ENCODE results near the gene GATA3. TPM values are rescaled to one million over a fixed set of nuclear protein-coding genes. Genes with fewer than 3 reads are reported as not detected.

GATA3 gene
- total RNA-seq, 1 donor from 2014 or later = 2.5 TPM

DNA sequence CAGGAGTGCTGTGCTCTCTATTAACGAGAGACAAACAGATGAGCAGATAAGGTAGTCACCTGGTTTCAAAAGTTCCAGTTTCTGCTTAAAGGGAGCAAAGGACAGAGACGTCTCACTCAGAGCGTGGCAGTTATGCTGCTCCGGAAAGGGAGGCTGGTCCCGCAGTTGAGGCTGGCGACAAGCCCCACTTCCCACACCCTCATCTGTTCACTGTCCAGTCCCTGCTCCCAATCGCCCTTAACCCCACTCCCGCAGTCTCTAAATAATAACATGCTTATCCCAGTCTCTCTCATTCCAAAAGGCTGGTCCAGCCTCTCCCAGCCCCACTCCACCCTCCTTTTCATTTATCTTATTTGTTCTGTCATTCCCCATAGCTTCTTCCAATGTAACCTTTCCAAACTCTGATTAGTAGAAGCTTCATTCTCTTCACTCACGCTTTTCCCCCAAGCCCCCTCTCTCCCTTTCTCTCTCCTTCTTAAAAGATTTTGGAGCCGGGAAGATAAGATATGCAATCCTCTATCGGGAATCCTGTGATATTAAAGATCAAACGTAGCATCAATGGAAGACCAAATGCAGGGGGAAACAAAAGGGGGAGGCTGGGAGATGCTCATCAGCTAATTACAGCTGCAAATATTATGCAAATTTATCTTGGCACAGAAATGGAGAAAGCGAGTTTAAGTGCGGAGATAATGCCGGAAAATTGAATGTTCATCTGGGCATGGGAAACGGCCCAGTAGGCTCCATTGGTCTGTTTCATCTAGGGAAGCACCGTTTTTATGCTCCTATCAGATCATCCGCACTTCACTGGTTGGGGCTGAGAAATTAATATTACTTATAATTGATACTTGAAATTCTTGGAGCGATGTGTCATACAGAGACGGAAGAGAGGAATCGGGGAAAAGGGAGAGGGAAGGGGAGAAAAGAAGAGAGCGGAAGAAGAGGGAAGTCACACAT, 16.3 kb upstream of the GATA3 start:
- no peak for DNase-seq (ENCODE audit: extremely low read depth, low read depth, low spot score)

DNA sequence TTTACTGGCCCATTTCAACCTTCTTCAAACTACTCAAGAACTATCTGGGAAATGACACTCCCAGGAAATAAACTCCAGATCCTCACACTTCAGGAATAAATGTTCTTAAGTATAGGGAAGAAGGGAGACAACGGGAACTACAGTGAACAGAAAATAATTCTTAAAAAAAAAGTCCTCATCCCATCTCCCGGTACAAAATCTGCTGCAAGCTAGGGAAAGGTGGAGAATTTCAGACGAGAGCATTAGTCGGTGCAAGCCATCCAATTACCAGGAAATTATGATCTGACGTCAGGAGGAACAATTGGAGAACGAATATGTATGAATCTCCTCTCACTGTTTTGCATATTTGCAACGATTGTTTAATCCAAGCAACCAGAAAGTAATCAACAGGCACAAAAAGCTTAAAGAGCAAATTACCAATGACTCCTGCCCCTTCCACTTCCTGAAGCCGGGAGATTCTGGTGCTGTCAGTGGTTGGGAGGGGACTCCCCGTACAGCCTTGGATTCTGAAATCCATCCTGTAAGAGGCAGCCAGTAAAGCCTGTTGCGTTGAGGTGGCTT, 15.1 kb upstream of the GATA3 start:
- no peak for DNase-seq (ENCODE audit: extremely low read depth, low read depth, low spot score)

DNA sequence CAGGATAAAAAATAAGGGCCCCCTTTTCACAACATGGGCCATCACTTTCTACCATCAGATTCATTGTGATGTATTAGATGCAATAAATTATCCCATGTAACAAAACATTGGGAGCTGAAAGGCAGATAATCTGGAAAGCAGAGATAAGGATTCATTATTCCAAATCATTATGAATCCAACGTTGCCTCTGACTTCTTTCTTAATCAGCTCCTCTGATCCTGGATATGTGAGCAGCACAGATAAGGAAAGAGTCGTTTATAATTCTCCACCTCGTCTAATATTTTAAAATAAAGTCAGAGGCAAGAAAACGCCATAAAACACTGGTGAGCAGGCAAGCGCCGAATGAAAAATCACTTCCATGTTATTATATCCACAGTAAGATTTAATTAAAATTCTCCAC, 13.8 kb upstream of the GATA3 start:
- DNase-seq (ENCODE audit: extremely low read depth, low read depth, low spot score) = no peak

DNA sequence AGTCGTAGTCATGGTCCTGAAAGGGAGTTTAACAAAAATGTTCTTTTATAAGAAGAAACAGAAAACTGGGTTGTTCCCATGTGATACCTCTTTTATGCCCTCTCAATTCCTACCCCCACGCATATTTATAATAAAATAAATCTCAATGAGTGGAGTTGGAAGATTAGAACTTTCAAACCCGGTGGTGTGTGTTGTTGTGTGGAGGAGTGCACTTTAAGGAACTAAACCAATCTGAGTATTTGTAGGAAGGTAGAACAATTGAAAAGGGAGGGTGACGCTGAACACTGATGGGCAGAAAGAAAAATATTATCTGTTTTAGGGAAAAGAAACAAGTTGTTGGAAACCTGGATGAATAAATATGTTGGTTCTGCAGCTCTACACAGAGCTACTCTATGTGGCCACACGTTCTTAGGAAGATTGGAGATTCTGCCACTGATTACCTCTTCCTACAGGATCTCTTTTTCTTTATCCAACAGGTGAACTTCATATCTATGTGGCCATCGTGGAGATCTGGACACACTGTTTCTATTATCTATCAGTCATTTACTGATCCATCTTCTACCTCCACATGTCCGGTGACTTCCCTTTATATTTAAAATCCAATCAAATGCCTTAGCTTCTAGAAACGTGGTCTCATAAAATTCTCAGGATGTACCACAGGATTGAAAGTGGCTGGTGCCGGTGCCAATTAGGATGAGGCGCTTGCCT, 13.1 kb upstream of the GATA3 start:
- DNase-seq (ENCODE audit: extremely low read depth, low read depth, low spot score) = no peak

DNA sequence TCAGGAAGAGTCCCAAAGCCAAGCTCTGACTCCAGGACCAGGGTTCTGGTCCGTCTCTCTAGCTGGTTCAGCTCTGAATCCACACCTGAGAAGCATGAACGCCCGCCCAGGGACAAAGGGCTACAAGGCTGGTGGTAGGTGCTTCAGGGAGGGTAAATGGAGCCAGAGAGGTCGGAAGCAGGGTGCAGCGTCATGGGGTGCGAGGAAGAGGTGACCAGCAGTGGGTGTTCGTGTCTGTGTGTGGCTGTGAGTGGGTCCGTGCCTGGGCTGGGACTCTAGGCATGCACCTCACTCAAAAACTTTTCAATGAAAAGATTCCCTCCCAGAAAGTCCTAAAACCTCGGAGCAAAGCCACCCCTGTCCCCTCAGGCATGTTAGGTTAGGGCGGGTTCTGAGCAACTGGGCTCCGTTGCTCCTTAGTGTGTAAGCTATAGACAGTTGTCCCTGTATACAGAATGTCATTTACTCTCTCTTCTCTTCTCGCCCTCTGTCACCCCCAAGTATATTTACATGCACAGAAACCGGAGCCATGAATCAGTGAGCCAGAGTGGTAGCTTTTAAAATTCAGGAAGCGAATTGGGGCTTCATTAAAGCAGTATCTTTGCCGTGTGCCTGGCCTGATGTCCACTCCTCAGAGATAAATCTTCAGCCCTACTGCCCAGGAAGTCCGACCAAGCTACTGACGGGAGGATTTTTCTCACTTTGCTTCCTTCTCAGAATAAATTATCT, 12.3 kb upstream of the GATA3 start:
- no peak for DNase-seq (ENCODE audit: extremely low read depth, low read depth, low spot score)

DNA sequence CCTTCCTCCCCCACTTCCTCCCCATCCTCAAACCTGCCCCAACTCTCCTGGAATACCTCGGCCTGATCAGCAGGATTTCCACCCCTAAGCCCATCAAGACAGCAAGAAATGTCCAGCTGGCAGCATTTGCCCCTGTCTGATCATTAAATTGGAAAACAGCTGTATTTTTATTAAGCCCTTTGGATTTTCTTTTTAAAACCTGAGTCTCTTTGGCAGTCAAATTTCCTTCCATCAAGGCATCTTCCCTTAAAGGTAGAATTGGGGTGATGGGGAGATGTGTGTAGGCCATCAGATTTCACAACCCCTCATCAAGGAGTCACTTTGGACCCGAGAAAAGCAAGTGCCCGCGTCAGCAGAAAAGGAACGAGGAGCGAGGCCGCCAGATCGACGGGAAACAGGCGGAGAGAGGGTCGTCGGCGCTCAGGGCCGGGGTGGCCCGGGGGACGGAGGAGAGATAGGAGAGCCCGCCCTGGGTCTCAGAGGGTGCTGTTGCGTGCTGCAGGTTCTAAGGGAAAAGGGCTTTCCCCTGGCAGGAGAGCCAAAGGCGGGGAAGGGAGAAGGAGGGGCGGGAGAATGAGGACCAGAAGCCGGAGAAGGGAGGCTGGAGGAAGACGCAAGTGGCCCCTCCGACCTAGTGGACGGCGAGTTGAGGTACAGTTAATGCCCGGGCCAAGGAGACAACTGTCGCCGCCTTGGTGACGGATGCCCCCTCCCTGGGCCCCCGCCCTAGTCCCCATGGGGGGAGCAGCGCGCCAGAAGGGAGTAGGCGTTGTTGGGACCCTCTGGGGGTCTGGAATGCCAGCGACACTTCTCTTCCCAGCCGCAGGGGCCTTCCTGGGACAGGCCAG, 11.5 kb upstream of the GATA3 start:
- DNase-seq (ENCODE audit: extremely low read depth, low read depth, low spot score) = no peak

DNA sequence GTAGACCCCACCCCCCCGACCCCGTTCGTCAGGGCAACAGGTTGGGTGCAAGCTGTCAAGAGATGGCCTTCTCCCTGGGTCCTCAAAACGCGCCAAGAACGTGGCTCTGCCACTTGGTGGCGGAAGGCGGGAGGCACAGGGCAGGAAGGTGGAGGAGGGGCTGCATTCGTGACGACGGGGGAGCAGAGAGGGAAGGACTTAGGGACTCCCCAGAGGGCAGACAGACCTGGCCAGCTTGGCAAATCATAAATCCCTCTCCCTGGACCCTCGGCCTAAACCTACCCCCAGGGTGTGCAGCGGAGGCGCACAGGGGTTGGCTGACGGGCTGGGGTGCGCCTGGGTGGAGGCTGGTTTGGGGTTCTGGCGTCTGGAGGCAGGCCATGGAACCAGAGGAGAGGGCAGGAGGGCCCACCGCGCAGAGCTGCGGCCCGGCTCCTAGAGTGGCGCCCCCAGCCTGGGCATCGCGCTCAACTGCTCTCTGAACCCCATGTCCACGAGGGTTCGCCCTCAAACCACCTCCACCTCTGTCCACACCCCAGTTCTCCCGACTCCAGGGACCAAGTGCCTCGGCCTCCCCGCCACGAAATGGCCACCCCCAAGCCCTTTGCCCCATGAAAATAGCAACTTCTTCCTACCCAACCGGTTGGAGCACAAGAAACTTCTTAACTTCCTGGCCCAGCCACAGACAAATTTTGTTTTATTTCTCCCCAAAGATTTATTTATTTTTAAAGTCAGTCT, 10.8 kb upstream of the GATA3 start:
- DNase-seq (ENCODE audit: extremely low read depth, low read depth, low spot score) = no peak

DNA sequence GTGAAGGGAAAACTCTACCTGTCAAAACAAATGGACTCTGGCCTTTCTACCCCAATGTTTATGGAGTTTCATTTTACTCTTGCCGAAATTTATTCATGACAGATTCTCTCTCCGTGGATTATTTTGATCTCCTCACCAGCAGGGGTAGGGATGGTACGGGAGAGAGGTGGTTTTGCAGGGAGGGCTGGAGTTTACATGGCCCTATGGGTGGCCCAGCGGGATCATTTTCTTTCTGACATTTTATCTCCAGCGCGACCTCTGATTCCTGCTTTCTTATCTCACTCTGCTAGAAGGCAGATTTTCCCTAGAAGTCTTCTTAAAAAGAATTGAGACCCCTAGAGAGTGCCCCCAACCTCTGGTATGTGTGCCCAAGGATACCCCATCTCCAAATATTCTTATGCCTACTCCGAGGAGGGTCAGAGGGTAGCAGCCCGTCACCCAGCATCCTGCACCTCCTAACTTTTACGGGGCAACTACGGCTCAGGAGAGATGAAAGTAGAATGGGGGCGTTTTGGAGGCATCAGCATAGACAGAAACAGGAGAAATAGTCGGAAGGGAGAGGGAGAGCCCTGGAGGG, 10.1 kb upstream of the GATA3 start:
- DNase-seq (ENCODE audit: extremely low read depth, low read depth, low spot score) = no peak

DNA sequence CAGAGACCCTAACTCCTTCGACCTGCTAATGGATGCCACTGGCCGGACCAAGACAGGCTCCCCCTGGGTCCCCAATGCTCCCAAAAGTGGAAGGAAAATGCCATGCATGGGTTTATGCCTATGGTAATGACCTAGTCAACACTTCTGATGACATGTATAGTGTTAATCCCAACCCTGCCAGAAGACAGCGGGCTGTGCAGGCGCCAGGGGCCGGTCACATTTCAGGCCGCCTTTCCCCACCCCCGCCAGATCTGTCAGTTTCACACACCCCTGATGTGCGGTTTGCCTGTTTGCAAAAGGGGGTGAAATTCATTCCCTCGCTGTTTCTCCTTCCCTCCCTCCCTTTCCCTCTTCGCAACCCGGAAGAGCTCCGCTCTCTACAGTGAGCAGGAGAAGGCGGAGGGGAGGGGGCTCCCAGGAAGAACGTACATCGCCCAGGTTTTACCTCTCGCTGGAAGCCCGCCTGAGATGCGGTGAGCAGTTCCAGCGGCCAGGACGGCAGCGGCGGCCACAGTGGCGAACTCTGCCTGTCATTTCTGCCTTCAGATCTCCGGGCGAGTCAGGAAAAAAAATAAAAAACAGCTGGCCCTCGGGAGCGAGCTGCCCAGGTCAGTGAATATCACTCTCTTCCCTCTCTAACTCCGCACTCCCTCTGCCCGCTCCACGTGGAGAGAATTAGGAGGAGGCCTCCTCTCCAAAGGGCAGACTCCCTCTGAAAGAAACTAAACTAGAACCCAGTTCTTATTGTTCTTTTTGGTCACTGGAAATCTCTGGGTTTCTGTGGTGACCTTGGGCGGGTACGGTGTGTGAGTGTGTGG, 9.4 kb upstream of the GATA3 start:
- no peak for DNase-seq (ENCODE audit: extremely low read depth, low read depth, low spot score)

DNA sequence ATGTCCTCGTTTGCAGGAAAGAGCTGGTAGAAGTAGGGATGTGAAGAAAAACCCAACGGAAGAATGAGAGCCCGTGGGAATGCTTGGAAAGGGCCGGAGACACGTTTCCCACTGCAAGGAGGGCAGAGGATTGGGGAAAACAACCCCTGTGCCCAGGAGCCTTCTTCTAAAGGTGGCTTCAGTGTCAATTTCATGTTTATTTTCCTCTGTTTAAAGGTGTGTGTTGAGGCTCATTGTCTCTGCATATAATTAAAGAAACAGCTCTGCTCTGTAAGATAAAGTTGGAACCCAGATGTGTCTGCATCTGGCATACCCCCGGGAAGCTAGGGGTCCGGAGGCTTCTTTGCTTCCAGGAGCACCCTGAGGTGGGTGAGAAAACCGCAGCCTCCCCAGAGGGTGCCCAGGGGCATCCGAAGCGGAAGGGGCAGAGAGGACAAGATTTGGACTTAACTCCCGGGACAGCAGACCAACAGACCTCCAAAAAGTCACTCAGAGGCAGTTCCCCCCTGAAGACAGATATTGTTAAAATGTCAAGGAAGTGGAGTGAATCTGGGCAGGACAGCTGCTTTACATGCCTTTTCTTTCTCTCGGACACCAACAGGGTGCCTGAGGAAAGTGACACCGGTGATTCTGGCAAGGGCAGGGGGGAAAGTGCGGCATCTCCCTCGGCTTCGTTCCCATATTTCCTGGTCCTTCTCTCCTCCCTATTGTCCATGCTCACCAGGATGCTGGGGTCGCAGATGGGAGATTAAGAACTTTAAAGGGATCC, 8.6 kb upstream of the GATA3 start:
- DNase-seq (ENCODE audit: extremely low read depth, low read depth, low spot score) = no peak

DNA sequence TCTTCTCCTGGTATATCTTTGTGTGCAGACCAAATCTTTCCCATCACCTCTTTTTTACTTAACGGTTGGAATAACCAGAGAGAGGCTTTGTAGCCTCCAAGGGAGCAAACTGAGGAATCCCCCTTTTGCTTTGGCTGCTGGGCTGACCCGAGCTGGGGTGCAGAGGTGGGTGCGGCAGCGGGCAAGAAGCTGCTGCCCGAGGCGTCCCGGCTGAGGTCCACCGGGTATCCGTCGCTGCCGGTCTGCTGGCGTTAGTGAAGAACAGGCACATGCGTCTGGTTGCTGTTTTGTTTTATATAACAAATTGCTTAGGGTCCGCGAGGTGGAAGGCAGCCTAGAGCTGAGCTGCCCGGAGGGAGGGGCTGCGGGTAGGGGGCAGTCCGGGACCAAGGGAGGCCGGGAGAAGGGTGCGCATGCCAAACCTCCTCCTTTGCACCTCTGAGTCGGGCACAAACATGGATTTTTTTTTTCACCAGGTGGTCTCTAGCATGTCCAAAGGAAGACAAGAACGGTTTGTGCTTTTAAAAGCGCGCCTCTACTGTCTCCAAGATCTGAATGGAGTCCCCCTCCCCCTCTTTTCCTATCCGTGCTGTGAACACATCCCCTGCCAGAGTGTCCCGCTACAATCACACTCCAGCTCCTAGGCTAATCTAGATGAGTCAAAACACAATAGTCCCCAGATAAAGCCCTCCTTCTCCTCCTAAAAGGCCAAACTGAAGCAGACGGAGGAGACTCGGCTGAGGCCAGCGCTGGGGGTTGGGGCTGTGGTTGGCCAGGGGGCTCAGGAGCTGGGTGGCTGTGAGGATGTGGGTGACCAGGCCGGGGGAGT, 6.8 kb upstream of the GATA3 start:
- no peak for DNase-seq (ENCODE audit: extremely low read depth, low read depth, low spot score)

DNA sequence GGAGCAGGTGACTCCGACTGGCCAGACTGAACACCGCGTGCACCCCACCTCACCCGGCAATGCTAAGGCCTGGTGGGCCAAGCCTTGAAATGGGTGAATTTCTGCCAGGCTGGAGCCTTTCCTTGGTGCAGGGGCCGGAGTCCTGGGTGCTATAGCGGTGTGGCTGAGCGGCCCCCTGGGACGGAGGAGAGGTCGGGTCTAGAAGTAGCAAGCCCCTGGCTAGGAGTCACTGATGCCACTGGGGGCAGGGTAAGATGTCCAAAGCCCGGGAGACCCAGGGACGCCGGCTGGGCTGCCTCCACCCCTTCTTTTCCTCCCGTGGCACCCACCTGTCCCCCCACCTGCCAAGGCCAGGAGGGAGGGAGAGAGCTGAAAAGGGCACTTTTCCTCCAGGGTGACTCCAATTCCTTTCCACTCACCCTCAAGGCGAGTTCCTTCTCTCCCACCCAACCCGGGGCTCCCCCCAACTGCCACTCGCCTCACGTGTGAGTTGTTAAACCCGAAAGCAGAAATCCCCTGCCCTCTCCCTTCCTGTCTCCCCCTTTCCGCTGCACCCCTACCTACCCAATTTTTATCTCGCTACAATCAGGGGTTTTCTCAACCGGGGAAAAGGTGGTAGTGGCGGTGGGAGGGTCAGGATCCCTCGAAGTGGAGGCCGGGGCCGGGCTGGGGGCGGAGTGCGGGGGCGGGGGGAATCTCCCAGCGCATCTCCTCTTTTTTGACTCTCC, 6.0 kb upstream of the GATA3 start:
- DNase-seq (ENCODE audit: extremely low read depth, low read depth, low spot score) = no peak

DNA sequence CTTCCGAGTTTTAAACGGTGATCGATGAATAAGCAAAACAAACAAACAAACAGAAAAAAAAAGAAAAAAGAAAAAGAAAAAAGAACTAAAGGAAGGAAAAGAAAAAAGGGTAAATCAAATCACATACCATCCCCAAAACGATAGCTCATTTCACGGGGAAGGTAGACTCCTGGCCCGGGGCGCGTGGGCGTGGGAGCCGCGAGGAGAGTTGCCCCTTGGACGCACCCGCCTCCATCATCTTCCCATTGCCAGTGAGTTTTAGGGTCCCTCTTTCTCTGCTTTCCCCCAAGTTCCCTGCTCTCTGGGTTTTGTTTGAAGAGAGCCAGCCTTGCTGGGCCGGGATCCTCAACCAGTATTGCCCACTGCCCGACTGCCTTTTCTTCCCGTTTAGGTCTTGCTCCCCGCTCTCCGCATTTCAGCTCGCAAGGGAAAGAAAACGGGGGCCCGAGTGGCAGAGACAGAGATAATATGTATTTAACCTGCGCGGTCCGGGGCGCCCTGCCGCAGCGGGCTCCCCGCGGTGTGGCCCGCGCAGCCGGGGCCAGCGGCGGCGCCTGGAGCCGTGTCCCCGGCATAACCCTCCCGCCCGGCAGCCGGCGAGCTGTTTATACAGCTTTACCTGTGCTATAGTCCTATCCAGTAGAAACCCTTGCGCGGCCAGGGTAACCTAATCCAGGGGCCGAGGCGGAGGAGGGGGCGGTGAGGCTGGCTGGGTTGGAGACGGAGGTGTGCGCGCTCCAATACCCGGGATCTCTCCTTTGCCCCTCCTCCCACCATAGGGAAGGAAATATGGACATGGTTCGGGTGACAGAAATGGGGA, 5.2 kb upstream of the GATA3 start:
- DNase-seq (ENCODE audit: extremely low read depth, low read depth, low spot score) = no peak

DNA sequence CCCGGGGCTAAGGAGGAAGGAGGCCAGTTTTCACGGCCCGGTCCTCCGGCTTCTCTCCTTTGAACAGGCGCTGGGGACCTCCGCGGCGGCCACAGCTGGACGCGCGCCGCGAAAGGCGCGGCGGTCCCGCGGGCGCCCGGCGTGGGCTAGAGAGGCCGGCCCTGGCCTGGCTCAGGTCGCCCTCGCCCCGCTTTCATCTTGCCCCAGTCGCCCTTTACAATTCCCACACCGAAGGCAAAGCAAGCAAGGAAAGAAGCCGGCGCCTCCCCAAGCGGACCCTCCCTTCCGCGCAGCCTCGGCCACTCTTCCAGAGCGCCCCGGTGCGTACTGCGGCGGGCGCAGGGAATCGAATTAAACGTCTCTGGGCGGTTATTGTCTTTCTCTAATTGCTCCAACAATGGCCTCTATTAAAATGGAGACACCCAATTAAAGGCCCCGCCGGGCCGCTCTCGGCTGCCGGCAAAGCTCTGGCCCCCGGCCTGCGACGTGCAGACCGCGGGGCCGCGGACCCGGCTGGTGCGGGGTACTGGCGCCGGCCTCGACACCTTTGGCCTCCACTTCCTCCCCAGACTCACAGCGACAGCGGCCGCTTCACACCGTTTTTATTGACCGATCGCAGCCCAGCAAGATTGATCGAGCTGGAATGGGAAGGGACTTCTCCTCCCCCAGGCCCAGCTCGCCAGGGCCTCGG, 4.5 kb upstream of the GATA3 start:
- no peak for DNase-seq (ENCODE audit: extremely low read depth, low read depth, low spot score)
